Dermis lymphatic vessel endothelial cell (primary cell): ENCODE results near the gene CCDC159. TPM values are rescaled to one million over a fixed set of nuclear protein-coding genes. Genes with fewer than 3 reads are reported as not detected.

Experiments used
- total RNA-seq: library from RNA; depleted of rRNA; stranded (reverse); fragments of >200 nt; gene quantifications from 2 replicates; pipeline ENCODE4 v1.2.1, GENCODE V29; 2014

The CCDC159 gene, protein sequence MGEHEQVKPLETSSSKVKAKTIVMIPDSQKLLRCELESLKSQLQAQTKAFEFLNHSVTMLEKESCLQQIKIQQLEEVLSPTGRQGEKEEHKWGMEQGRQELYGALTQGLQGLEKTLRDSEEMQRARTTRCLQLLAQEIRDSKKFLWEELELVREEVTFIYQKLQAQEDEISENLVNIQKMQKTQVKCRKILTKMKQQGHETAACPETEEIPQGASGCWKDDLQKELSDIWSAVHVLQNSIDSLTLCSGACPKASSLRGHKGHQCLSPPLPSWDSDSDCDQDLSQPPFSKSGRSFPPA
- total RNA-seq: 5.4 and 6.1 TPM in 2 replicates

DNA sequence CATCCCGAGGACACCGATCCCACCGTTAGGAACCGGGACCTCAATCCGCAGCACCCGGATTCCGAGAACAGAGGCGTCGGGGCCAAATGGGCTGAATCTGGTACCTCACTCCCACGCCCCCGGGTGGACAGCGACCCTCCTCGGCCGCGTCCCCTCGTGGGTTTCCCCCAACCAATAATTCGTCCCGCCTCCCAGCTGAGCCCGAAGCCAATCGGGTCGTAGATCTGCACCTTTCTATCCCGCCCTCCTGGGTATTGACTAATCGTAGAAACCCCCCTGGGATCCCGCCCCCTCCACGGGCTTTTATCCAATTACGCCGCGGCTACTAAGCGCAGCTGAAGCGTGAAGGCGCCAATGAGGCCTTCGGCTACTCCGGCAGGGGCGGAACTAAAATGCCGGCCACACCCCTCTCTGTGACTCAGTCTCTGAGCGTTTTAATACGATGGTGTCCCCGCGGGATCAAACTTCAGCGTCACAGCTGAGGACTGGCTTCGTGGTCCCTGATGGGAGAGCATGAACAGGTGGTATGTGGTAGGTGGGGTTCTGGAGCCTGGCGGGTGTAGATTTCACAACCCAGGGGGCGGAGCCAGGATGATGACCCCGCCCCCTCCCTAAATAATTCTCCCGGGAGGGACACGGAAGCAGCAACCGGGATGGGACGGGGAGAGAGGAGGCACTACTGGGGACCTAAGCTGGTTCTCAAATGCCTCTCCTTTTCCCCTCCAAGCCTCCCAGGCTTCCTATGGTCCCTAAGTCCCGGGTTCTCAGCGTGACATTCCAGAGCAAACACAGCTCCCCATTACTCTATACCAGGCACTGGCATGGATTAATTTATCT is at the start of gene CCDC159, which contains the start of gene TMEM205:
Gene CCDC159, plus strand, starts transcription at position 416 of the 837 bp plus-strand sequence. Its CDS starts 88 bp downstream, at position 504.
Gene TMEM205, minus strand, starts transcription at position 165 of the 837 bp plus-strand sequence. CDS start 649 bp downstream, outside the sequence.

DNA sequence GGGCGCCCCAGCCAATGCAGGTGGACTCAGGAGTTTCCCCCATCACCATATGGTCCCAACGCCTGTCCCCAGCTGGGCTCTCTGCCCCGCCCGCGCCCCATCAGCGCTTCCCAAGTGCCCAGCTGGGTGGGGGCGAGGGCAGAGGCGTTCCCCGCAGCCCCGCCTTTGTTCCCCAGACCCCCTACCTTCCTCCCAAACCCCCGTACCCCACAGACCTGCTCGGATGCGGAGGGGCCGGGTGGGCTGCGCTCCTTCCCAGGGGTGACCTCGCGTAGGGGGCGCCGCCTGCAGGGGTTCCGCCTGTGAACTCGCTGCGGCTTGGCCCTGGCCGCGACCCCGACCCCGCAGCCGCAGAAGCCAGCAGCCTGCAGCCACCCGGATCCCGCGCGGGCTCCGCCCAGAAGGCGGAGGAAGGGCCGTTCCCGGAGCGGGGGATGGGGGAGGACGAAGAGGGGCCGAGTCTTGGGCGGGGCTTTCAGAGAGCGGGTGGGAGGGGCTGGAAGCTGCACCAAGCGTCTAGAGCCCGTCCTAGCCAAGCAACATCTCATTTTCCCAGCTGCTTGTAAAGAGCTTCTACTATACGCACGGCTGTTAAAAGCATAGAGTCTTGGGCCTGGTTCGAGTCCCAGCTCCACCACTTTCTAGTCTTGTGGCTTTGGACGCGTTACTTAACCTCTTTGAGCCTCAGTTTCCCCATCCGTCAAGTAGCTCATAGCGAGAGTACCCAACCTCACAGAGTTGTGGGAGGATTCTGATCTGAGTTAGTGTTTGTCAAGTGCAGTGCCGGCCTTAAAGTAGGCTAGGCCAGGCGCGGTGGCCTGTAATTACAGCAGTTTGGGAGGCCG is 6.8 kb upstream of the CCDC159 start, which contains the start of gene RAB3D:
Gene RAB3D, minus strand, starts transcription at position 404 of the 845 bp plus-strand sequence. CDS start 2,258 bp downstream, outside the sequence.

DNA sequence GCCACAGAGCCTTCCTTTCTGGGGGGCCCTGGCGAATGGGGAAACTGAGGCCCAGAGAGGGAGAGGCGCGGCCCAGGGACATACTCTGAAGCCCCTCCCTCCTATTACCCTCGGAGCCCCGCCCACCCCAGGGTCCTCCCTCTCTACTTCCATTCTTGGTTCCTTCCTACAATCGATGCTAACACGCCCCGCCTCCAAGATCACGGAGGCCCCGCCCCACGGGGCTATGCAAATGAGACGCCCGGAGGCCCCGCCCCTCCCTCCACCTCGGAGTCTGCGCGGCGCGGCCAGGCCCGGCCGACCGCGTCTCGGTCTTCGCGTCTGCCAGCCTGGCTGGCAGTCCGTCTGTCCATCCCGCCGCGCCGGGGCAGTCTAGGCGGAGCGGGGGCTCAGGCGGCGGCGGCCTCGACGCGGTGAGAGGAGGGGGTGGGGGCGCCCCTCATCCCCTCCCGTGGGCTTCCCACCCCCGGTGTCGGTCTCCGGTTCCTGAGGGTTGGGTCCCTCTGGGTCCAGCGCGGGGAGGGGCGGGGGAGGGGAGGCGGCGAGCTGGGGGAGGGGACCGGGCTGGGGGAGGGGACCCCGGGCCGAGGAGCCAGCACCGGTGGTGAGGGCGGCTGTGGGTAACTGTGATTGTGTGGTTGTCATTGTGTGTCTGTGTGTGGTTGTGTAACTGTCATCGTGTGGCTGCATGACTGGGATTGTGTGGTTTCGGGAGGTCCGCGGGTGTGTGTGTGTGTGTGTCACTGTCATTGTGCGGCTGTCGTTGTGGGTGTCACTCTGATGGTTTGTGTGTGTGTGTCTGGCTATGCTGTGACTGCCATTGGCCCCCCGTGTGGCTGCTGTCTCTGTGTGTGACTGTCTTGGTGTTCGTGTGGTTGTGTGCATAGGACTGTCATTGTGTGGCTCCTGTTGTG is 9.1 kb downstream of the CCDC159 start, which contains the start of gene PLPPR2:
Gene PLPPR2, plus strand, starts transcription at position 273 of the 914 bp plus-strand sequence. CDS start 2,242 bp downstream, outside the sequence.

DNA sequence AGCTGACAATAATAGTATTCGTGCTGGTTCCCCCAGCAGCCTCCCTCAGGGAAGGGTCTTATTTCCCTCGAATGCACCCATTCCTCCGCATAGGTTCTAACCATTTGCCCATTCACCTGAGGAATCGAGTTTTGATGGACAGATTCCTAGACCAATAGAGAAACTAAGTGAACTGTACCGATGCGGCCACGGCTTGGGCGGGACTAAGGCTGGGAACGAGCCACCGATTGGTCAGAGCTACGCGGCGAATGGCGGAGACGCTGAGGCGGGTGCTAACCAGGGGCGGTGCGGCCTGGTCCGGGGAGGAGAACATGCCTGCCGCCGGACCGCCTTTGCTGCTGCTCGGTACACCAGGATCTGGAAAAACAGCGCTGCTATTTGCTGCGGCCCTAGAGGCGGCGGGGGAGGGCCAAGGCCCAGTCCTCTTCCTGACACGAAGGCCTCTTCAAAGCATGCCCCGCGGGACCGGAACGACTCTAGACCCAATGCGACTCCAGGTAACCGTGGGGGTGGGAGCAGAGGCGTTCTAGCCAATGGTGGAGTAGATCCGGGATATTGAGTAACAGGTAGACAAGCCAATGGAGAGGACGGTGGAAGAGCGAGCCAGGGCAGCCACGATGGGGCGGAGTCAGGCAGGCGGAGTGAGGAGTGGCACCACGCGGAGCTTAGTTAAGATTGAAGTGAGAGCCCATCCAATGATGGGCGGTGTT is 28.3 kb downstream of the CCDC159 start, which contains the start of gene SWSAP1:
Gene SWSAP1, plus strand, starts transcription at position 234 of the 710 bp plus-strand sequence. Its CDS starts 15 bp downstream, at position 249.

Other genes starting within 250 kb of the CCDC159 start
- gene SPC24, start 190.7 kb upstream of the CCDC159 start, total RNA-seq: 13.7 and 14.2 TPM in 2 replicates
- 95.8 and 115 TPM in 2 replicates for gene KANK2, start 149.0 kb upstream of the CCDC159 start, total RNA-seq
- gene ANGPTL8, start 106.9 kb upstream of the CCDC159 start, total RNA-seq: not detected in 2 replicates
- 53.0 and 54.7 TPM in 2 replicates for gene DOCK6, start 84.0 kb upstream of the CCDC159 start, total RNA-seq
- gene TSPAN16, start 50.4 kb upstream of the CCDC159 start, total RNA-seq: not detected in 2 replicates
- gene RAB3D, start 6.9 kb upstream of the CCDC159 start, total RNA-seq: 32.9 and 38.7 TPM in 2 replicates
- gene TMEM205, start 251 bp upstream of the CCDC159 start, total RNA-seq: 83.6 and 104 TPM in 2 replicates
- gene PLPPR2, start 8.9 kb downstream of the CCDC159 start, total RNA-seq: 4.9 and 7.3 TPM in 2 replicates
- gene SWSAP1, start 28.1 kb downstream of the CCDC159 start, total RNA-seq: 0.77 and 1.1 TPM in 2 replicates
- gene EPOR, start 37.8 kb downstream of the CCDC159 start, total RNA-seq: 3.1 and 5.9 TPM in 2 replicates
- 0.87 and 1.6 TPM in 2 replicates for gene RGL3, start 72.8 kb downstream of the CCDC159 start, total RNA-seq
- gene ODAD3, start 88.6 kb downstream of the CCDC159 start, total RNA-seq: under 0.01 and 0.09 TPM in 2 replicates
- gene PRKCSH, start 89.1 kb downstream of the CCDC159 start, total RNA-seq: 110 and 113 TPM in 2 replicates
- gene ELAVL3, start 134.5 kb downstream of the CCDC159 start, total RNA-seq: not detected in 2 replicates
- gene ZNF653, start 159.3 kb downstream of the CCDC159 start, total RNA-seq: 6.0 and 6.9 TPM in 2 replicates
- 20.6 and 30.1 TPM in 2 replicates for gene ECSIT, start 182.6 kb downstream of the CCDC159 start, total RNA-seq
- gene CNN1, start 192.3 kb downstream of the CCDC159 start, total RNA-seq: under 0.01 TPM in 1 of 2 replicates, not detected in the other
- gene ELOF1, start 212.7 kb downstream of the CCDC159 start, total RNA-seq: 22.9 and 23.8 TPM in 2 replicates
- gene ACP5, start 231.1 kb downstream of the CCDC159 start, total RNA-seq: under 0.01 and 0.34 TPM in 2 replicates